Measurements from ENCODE around the gene TRAF3.

TRAF3 gene

DNA sequence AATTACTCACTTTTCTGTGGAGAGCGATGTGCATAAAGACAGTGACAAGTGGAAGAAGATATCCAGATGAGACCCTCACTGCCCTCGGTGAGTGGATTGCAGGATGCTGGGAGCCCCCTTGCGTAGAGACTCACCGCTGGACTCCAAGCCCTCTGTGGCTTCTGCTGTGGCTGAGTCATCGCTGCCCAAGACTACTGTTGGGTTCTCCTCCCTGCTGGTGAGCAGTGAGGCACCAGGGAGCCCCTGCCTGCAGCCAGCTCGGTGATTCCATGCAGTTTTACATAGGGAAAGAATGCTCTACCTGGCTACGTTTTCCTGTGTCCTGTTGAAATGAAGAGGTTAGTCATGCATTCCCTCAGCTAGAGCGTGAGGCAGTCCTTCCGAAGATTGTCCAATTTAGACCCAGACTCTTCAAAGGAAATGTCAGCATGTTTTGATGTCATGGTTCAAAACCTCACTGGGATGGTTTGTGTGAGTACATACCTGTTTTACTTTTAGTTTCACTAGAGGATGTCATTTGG is 28.2 kb downstream of the TRAF3 start:
- Mint-ChIP-seq H3K4me3 (peak overlapping the region; percentile 70), H3K36me3 (peaks cover 5% of the 10 kb centered on the region), H3K27ac (peak overlapping the region; percentile 95), H3K9me3 (no peaks in the 10 kb centered on the region), H3K27me3 (no peaks in the 10 kb centered on the region), H3K4me1 (peaks cover 73% of the 10 kb centered on the region)
- ATAC-seq = peak; percentile 75

DNA sequence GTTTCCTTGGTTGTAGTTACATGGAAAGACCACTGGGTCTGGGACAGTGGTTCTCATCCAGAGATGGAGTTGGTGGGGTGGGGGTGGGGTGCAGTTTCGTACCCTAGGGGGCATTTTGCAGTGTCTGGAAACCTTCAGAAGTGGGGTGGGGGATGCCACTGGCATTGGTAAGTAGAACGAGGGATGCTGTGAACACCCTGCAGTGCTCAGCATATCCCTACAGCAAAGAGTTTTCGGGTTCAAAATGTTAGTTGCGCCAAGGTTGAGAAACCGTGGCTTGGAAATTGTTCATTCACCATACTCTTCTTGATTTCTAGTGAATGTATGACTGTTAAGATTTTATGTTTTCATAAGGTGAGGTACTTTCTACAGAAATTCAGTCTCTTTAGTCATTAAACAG is 28.7 kb downstream of the TRAF3 start:
- peak overlapping the region; percentile 70 for H3K4me3 Mint-ChIP-seq
- peaks cover 78% of the 10 kb centered on the region for H3K4me1 Mint-ChIP-seq
- H3K36me3 Mint-ChIP-seq = peaks cover 5% of the 10 kb centered on the region
- peak overlapping the region; percentile 95 for H3K27ac Mint-ChIP-seq
- H3K9me3 Mint-ChIP-seq = no peaks in the 10 kb centered on the region
- no peaks in the 10 kb centered on the region for H3K27me3 Mint-ChIP-seq
- ATAC-seq = no peak

DNA sequence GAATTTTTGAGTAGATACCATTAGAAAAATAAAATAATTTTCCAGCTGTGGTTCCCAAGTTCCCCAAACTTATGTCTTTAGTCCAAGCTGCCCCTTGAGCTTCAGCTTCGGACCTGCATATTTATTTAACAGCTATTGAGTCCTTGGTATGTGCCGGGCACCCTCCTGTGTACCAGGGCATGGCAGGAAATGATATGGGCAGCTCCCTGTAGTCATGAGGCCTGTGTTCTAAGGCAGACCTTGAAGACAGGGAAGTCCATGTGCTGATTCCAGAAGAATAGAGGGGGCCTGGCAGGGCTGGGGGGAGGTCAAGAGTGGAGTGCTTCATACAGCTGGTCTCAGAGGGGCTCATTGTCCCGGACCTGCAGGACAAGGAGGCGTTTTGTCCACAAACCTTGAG is 29.2 kb downstream of the TRAF3 start:
- no peaks in the 10 kb centered on the region for H3K9me3 Mint-ChIP-seq
- H3K4me3 Mint-ChIP-seq = peak overlapping the region; percentile 13
- H3K27ac Mint-ChIP-seq = peak overlapping the region; percentile 95
- ATAC-seq = no peak
- H3K4me1 Mint-ChIP-seq = peaks cover 83% of the 10 kb centered on the region
- no peaks in the 10 kb centered on the region for H3K27me3 Mint-ChIP-seq
- peaks cover 8% of the 10 kb centered on the region for H3K36me3 Mint-ChIP-seq

DNA sequence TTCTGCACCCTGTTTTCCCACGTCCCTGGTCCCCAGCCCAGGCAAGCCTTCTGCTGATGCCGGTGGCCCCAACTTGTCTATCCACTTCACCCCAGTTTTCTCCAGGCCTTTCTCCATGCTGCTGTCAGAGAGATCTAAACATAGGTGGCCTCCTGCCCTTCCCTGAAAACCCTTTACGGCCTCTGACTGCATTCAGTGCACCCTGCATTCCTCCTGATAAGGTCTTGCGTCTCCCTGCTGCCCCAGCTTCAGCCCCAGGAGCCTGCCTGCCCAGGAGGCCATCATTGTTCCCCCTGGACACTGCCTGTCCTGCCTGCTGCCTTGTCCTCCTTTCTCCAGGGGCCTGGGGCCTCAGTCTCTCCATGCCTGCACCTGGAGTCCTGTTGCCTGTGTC is 29.8 kb downstream of the TRAF3 start:
- no peak for ATAC-seq
- Mint-ChIP-seq H3K4me1 (peaks cover 89% of the 10 kb centered on the region), H3K9me3 (no peaks in the 10 kb centered on the region), H3K4me3 (peak overlapping the region; percentile 61), H3K36me3 (peaks cover 13% of the 10 kb centered on the region), H3K27ac (peak overlapping the region; percentile 95), H3K27me3 (no peaks in the 10 kb centered on the region)

DNA sequence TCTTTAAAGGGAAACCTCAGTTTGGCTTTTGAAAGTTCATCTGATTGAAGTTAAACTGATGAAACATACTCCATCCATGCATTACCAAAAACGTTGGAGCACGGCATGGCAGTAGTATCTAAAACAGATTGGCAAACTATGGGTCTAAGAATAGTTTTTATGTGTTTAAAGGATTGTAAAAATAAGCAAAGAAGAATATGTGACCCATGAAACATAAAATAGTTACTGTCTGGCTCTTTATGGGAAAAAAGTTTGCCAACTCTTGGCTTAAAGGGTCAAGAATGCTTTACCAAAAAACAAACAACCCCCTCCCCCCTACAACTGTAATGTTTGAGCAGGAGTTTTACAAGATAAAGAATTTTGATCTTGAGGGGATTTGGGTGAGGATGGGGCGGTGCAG is 32.6 kb downstream of the TRAF3 start:
- H3K4me1 Mint-ChIP-seq = peaks cover 91% of the 10 kb centered on the region
- H3K4me3 Mint-ChIP-seq = peak overlapping the region; percentile 31
- H3K36me3 Mint-ChIP-seq = peaks cover 31% of the 10 kb centered on the region
- H3K9me3 Mint-ChIP-seq = no peaks in the 10 kb centered on the region
- H3K27ac Mint-ChIP-seq = peak overlapping the region; percentile 81
- no peak for ATAC-seq
- H3K27me3 Mint-ChIP-seq = no peaks in the 10 kb centered on the region

DNA sequence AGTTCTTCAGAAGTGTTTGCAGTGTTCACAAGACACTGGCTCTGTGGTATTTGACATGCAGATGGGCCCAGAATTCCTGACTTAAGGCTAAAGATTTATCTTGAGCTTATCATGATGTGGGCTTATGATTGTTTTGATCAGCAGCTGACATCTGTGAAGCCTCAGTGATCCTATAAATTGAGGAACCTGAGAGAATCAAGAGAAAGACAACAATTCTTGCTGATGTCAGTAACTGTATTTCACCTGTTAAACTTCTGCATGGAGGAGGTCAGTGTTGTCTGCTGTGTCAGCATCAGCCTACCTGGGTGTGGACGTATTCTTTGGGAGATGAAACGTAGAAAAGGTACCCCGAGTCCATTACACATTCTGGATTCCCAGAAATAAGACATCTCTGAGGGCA is 33.3 kb downstream of the TRAF3 start:
- peaks cover 33% of the 10 kb centered on the region for H3K36me3 Mint-ChIP-seq
- peak overlapping the region; percentile 81 for H3K27ac Mint-ChIP-seq
- ATAC-seq = no peak
- H3K4me1 Mint-ChIP-seq = peaks cover 91% of the 10 kb centered on the region
- H3K4me3 Mint-ChIP-seq = no peak overlapping the region
- H3K27me3 Mint-ChIP-seq = no peaks in the 10 kb centered on the region
- H3K9me3 Mint-ChIP-seq = no peaks in the 10 kb centered on the region

DNA sequence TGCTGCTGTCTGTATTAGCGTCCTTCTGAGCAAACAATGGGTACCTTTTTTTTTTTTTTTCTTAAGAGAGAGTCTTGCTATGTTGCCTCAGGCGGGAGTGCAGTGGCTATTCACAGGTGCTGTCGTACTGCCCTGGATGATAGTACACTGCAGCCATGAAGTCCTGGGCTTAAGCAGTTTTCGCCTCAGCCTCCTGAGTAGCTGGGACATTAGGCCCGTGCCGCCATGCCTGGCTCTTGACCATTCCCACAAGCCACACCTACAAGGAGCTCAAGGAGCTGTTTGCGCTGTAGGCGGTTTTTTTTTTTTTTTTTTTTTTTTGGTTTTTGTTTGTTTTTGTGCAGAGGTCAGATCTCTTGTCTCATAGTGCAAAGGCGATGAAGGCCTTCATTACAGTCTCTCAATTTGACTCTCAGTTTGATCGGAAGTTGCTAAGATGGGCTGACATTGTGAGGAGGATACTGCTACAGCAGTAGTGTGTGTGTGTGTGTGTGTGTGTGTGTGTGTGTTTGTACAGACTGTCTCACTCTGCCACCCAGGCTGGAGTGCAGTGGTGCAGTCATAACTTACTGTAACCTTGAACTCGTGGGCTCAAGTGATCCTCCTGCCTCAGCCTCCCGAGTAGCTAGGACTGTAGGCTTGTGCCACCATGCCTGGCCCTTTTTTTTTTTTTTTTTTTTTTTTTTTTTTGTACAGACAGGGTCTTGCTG is 34.2 kb downstream of the TRAF3 start:
- peaks cover 87% of the 10 kb centered on the region for H3K4me1 Mint-ChIP-seq
- no peak overlapping the region for H3K4me3 Mint-ChIP-seq
- H3K27me3 Mint-ChIP-seq = no peaks in the 10 kb centered on the region
- H3K36me3 Mint-ChIP-seq = peaks cover 36% of the 10 kb centered on the region
- no peak for ATAC-seq
- H3K27ac Mint-ChIP-seq = peak overlapping the region; percentile 81
- no peaks in the 10 kb centered on the region for H3K9me3 Mint-ChIP-seq

DNA sequence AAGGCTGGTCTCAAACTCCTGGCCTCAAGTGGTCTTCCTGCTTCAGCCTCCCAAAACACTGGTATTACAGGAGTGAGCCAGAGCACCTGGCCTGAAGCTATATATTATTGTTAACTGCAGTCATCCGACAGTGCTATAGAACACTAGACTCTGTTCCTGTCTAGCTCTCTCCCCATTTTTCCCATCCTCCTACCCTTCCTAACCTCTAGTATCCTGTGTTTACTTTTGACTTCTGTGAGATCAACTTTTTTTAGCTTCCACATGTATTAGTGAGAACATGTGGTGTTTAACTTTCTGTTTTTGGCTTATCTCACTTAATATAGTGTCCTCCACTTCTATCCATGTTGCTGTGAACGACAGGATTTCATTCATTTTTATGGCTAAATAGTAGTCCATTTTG is 34.7 kb downstream of the TRAF3 start:
- Mint-ChIP-seq H3K4me3 (no peak overlapping the region), H3K36me3 (peaks cover 42% of the 10 kb centered on the region), H3K27ac (peak overlapping the region; percentile 81), H3K9me3 (no peaks in the 10 kb centered on the region), H3K27me3 (no peaks in the 10 kb centered on the region), H3K4me1 (peaks cover 87% of the 10 kb centered on the region)
- ATAC-seq = no peak

DNA sequence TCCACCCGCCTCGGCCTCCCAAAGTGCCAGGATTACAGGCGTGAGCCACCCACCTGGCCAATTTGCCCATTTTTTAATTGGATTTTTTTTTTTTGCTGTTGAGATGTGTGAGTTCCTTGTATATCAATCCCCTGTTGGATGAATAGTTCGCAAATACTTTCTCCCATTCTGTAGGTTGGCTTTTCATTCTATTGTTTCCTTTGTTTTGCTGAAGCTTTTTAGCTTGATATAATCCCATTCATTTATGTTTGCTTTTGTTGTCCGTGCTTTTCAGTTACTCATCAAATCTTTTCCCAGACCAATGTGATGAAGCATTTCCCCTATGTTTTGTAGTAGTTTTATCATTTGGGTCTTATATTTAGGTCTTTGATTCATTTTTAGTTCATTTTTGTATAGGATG is 36.4 kb downstream of the TRAF3 start:
- H3K9me3 Mint-ChIP-seq = no peaks in the 10 kb centered on the region
- peak overlapping the region; percentile 6 for H3K4me3 Mint-ChIP-seq
- no peak for ATAC-seq
- H3K36me3 Mint-ChIP-seq = peaks cover 47% of the 10 kb centered on the region
- peaks cover 87% of the 10 kb centered on the region for H3K4me1 Mint-ChIP-seq
- H3K27me3 Mint-ChIP-seq = no peaks in the 10 kb centered on the region
- peak overlapping the region; percentile 65 for H3K27ac Mint-ChIP-seq

DNA sequence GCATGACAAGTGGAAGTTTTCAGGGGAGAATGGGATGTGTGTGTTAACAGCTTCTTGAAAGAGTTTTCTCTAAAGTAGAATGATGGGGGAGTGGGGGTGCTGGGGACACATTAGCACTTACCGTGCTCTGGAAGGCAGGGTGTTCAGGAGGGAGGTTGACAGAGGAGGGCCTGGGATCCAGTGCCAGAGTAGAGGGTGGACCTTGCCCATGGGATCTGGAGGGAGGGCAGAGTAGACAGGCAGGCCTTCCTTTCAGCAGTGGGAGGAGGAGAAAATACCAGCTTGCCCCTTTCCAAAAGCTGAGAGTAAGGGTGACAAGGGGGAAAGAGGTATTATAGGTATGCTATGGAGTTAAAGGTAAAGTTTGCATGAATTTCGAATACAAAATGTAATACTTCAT is 40.1 kb downstream of the TRAF3 start:
- Mint-ChIP-seq H3K27ac (peak overlapping the region; percentile 94), H3K36me3 (peaks cover 35% of the 10 kb centered on the region), H3K4me3 (no peak overlapping the region), H3K4me1 (peaks cover 79% of the 10 kb centered on the region), H3K9me3 (no peaks in the 10 kb centered on the region), H3K27me3 (no peaks in the 10 kb centered on the region)
- no peak for ATAC-seq

DNA sequence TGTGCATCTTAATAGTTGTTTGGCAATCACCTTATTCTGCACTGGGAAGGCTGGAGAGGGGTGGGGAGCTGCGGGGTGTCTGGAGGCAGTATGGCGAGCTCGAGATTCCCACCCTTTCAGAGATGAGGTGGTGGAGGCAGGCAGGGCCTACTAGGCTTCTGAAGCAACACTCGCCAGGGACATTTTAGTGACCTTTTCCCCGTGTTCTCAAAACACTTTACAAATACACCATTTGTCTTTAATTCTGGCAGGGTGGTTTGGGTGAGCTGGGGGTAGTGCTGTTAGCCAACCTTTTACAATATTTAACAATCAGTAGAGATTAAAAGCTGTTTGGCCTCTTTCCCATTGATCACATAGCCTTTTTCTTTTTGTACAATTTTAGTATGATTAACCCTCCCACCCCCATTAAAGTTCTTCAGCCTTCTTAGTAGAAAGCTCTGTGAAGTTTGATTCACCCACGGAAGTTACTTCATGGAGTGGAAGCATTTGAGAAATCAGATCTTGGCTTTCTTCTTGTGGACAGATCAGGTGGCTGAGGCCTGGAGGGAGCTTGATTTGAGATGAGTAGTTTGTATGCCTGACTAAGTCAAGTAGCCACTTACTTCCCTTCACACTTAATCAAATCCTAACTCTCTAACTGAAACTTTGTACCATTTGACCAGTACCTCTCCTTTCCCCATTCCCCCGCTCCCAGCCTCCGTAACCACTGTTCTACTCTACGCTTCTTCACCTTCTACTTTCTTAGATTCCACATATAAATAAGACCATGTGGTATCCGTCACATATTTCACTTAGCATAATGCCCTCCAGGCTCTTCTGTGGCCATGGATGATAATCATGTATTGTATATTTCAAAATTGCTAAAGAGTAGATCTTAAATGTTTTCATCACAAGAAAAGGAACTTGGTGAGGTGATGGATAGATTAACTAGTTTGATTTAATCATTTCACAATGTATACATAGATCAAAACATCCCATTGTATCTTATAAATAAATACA is 41.0 kb downstream of the TRAF3 start:
- peak; percentile 50 for ATAC-seq
- peak overlapping the region; percentile 94 for H3K27ac Mint-ChIP-seq
- no peaks in the 10 kb centered on the region for H3K27me3 Mint-ChIP-seq
- H3K4me3 Mint-ChIP-seq = peak overlapping the region; percentile 10
- no peaks in the 10 kb centered on the region for H3K9me3 Mint-ChIP-seq
- peaks cover 40% of the 10 kb centered on the region for H3K36me3 Mint-ChIP-seq
- peaks cover 82% of the 10 kb centered on the region for H3K4me1 Mint-ChIP-seq

DNA sequence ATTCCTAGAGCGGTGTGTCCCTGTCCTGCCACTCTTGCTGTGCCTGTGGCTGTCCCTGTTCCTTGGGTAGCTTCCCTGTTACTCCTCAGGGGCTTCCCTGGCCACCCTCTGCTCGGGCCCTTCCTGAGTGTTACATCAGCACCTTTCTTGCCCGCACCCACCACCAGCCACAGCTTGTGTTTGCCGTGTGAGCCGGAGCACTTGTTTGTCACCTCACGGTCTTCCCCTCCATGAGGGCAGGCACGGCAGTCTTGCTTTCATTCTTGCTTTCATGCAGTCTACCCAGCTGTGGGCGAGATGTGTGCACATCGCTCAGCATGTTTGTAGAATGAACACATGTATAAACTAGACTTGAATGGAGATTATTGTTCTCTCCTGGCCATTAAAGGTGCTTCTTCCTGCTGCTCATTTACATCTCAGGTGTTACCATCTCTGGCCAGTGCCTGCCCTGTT is 42.0 kb downstream of the TRAF3 start:
- H3K9me3 Mint-ChIP-seq = no peaks in the 10 kb centered on the region
- peaks cover 33% of the 10 kb centered on the region for H3K36me3 Mint-ChIP-seq
- peaks cover 81% of the 10 kb centered on the region for H3K4me1 Mint-ChIP-seq
- peak; percentile 94 for ATAC-seq
- peak overlapping the region; percentile 94 for H3K27ac Mint-ChIP-seq
- H3K27me3 Mint-ChIP-seq = no peaks in the 10 kb centered on the region
- peak overlapping the region; percentile 76 for H3K4me3 Mint-ChIP-seq

DNA sequence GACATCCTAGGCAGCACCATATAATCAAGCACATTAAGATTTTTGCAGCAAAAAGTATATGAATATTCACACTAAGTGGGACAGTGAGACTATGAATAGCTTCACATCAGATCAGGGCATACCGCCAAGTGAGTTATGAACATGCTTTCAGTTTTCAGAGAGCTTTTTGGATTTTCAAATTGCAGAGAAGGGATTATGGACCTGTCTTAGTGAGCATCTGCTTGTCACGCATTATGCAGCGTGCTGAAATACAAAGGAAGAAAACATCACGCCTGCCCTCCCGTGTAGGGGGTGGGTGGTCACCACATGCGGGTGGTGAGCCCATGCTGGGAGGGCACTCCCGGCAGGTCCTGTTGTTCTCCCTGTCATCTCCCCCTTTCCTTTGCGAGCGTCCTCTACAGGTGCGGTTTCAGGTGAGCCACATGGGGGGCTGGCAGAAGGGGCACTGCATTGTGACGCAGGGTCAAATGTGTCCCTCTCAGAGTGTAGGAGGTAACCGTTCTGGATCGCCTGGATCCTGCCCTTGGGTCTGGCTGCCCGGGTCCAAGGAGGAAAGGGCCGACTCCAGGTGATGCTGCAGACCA is 42.6 kb downstream of the TRAF3 start:
- peak overlapping the region; percentile 94 for H3K27ac Mint-ChIP-seq
- ATAC-seq = peak; percentile 24
- peaks cover 27% of the 10 kb centered on the region for H3K36me3 Mint-ChIP-seq
- H3K4me1 Mint-ChIP-seq = peaks cover 81% of the 10 kb centered on the region
- H3K4me3 Mint-ChIP-seq = peak overlapping the region; percentile 76
- no peaks in the 10 kb centered on the region for H3K9me3 Mint-ChIP-seq
- no peaks in the 10 kb centered on the region for H3K27me3 Mint-ChIP-seq

DNA sequence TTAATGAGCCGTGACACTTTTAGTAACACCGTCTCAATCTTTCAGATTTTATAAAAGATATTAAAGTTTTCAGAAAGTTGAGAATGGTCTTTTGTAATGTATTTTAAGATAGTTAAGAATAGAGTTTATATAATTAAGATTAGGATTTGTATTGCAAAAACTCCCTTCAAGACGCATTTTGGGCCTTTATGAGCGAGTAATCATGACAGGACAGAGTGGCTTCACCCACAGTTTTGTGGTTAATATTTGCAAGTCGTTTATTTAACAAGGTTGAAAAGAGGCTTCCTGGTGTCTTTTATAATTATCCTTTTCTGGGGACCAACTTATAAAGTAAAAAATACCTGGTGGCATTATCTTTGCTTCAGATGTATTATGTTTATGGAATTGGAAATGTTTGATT is 44.0 kb downstream of the TRAF3 start:
- no peak for ATAC-seq

DNA sequence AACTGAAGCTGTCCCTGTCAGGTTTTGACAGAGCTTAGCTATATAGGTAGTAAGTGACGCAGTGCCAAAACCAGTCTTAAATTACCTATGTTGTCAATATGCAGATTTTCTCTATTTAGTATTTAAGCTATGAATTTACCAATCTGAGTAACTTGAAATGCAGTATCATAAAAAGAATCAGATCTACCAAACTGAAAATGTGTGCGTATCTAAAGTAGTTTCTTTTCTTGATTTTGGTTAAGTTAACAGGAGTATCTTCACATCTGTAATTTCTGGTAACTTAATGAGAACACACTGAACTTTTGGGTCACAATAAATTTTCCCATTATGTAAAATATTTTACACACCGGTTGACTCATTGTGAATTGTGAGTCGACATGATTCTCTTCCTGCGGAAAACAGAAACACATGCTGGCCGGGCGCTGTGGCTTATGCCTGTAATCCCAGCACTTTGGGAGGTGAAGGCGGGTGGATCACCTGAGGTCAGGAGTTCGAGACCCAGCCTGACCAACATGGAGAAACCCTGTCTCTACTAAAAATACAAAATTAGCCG is 45.1 kb downstream of the TRAF3 start:
- Mint-ChIP-seq H3K27ac (peak overlapping the region; percentile 73), H3K4me3 (no peak overlapping the region), H3K4me1 (peaks cover 84% of the 10 kb centered on the region), H3K27me3 (no peaks in the 10 kb centered on the region), H3K36me3 (peaks cover 24% of the 10 kb centered on the region), H3K9me3 (no peaks in the 10 kb centered on the region)
- no peak for ATAC-seq

More for the DNA sequence above, 44.0 kb downstream of the TRAF3 start:
- Mint-ChIP-seq H3K27me3 (no peaks in the 10 kb centered on the region), H3K4me3 (peak overlapping the region; percentile 16), H3K9me3 (no peaks in the 10 kb centered on the region), H3K4me1 (peaks cover 85% of the 10 kb centered on the region), H3K27ac (peak overlapping the region; percentile 65), H3K36me3 (peaks cover 27% of the 10 kb centered on the region)

Data from stimulated activated memory B cell treated with anti-CD40 and anti-IgM and Interleukin-4, amounts not matched to agents 10 μg/mL and 1 μg/mL and 100 μg/mL, for 72 hours (primary cell).